Measurements from ENCODE around the gene LRRC3. TPM values are rescaled to one million over a fixed set of nuclear protein-coding genes. Genes with fewer than 3 reads are reported as not detected.

LRRC3 gene
- total RNA-seq, 1 experiment from 2014 or later = 0.40 TPM

GRCh38 chr21:44441581-44442265 is 13.6 kb upstream of the LRRC3 start:
- no peaks in the 10 kb centered on the region for H3K36me3 Mint-ChIP-seq (ENCODE audit: insufficient read depth, unreplicated experiment)
- CTCF ChIA-PET = no interaction called here

GRCh38 chr21:44442266-44443125 is 12.8 kb upstream of the LRRC3 start:
- DNase-seq = no peak
- Mint-ChIP-seq H3K27me3 (ENCODE audit: unreplicated experiment) (peaks cover 72% of the 10 kb centered on the region), H3K4me1 (ENCODE audit: low read depth, unreplicated experiment) (no peaks in the 10 kb centered on the region), H3K27ac (ENCODE audit: unreplicated experiment) (no peak overlapping the region), H3K4me3 (ENCODE audit: low read depth, unreplicated experiment) (no peak overlapping the region), H3K36me3 (ENCODE audit: insufficient read depth, unreplicated experiment) (no peaks in the 10 kb centered on the region), H3K9me3 (ENCODE audit: low read depth, unreplicated experiment) (no peaks in the 10 kb centered on the region)
- BruUV-seq (replicated peaks) = no TSS peak
- TF ChIP-seq CTCF (IDR thresholded peaks at IDR 0.05; ENCODE audit: unreplicated experiment) = no peak
- intact Hi-C loops (cut with micrococcal nuclease; ENCODE audit: unreplicated experiment) = no loop called here
- CTCF ChIA-PET = interaction anchor here (0.5 kb wide), 1 partner anchor 572 kb away, joined by 5 read pairs; no protein-coding TSS in a partner anchor

More at GRCh38 chr21:44441581-44442265, 13.6 kb upstream of the LRRC3 start:
- no peaks in the 10 kb centered on the region for H3K9me3 Mint-ChIP-seq (ENCODE audit: low read depth, unreplicated experiment)
- H3K4me3 Mint-ChIP-seq (ENCODE audit: low read depth, unreplicated experiment) = no peak overlapping the region
- intact Hi-C loops (cut with micrococcal nuclease; ENCODE audit: unreplicated experiment) = no loop called here
- BruUV-seq (replicated peaks) = no TSS peak
- no peak overlapping the region for H3K27ac Mint-ChIP-seq (ENCODE audit: unreplicated experiment)
- no peak for DNase-seq
- no peaks in the 10 kb centered on the region for H3K4me1 Mint-ChIP-seq (ENCODE audit: low read depth, unreplicated experiment)
- no peak for TF ChIP-seq CTCF (IDR thresholded peaks at IDR 0.05; ENCODE audit: unreplicated experiment)
- peaks cover 64% of the 10 kb centered on the region for H3K27me3 Mint-ChIP-seq (ENCODE audit: unreplicated experiment)

GRCh38 chr21:44443291-44443890 is 11.9 kb upstream of the LRRC3 start:
- Mint-ChIP-seq H3K4me3 (ENCODE audit: low read depth, unreplicated experiment) (no peak overlapping the region), H3K27ac (ENCODE audit: unreplicated experiment) (no peak overlapping the region), H3K36me3 (ENCODE audit: insufficient read depth, unreplicated experiment) (no peaks in the 10 kb centered on the region), H3K9me3 (ENCODE audit: low read depth, unreplicated experiment) (no peaks in the 10 kb centered on the region), H3K27me3 (ENCODE audit: unreplicated experiment) (peaks cover 79% of the 10 kb centered on the region), H3K4me1 (ENCODE audit: low read depth, unreplicated experiment) (no peaks in the 10 kb centered on the region)
- no peak for TF ChIP-seq CTCF (IDR thresholded peaks at IDR 0.05; ENCODE audit: unreplicated experiment)
- CTCF ChIA-PET = no interaction called here
- intact Hi-C loops (cut with micrococcal nuclease; ENCODE audit: unreplicated experiment) = no loop called here
- BruUV-seq (replicated peaks) = no TSS peak
- DNase-seq = no peak

GRCh38 chr21:44443891-44444285 is 11.4 kb upstream of the LRRC3 start:
- Mint-ChIP-seq H3K27me3 (ENCODE audit: unreplicated experiment) (peaks cover 82% of the 10 kb centered on the region), H3K4me3 (ENCODE audit: low read depth, unreplicated experiment) (no peak overlapping the region), H3K27ac (ENCODE audit: unreplicated experiment) (no peak overlapping the region), H3K9me3 (ENCODE audit: low read depth, unreplicated experiment) (no peaks in the 10 kb centered on the region), H3K4me1 (ENCODE audit: low read depth, unreplicated experiment) (no peaks in the 10 kb centered on the region), H3K36me3 (ENCODE audit: insufficient read depth, unreplicated experiment) (no peaks in the 10 kb centered on the region)
- no TSS peak for BruUV-seq (replicated peaks)
- no peak for TF ChIP-seq CTCF (IDR thresholded peaks at IDR 0.05; ENCODE audit: unreplicated experiment)
- CTCF ChIA-PET = no interaction called here
- intact Hi-C loops (cut with micrococcal nuclease; ENCODE audit: unreplicated experiment) = no loop called here
- no peak for DNase-seq
